Body of pancreas (tissue), 4 donors: ENCODE measurements around the gene PCCA.

Source experiments
- CTCF ChIP-seq, 7 experiments: fragments of 450-650 bp in 4 of 7; fragments of 200-600 bp in 3 of 7; sonication (generic) in 3 of 7; IDR thresholded peaks; one replicate each; pipeline ENCODE4 v1.5.1; 2016 to 2019; ENCODE audit warnings: antibody characterized with exemption in 7 of 7
- POLR2A ChIP-seq, 3 donors: fragments of 450-650 bp; IDR thresholded peaks; one replicate each; pipeline ENCODE4 v1.6.1; 2016; ENCODE audit warnings: antibody characterized with exemption in 3 of 3, mild to moderate bottlenecking in 2 of 3

- TF ChIP-seq POLR2A (IDR thresholded peaks at IDR 0.05) (no peak), CTCF (IDR thresholded peaks at IDR 0.05) (no peak)
Measured at GRCh38 chr13:100362781-100363180, 273.9 kb downstream of the PCCA start.
